Neural cell (in vitro differentiated cells): ENCODE measurements around the gene CDKL5. TPM values are rescaled to one million over a fixed set of nuclear protein-coding genes. Genes with fewer than 3 reads are reported as not detected.

ENCODE experiments used
- H2AFZ ChIP-seq: fragments of 200-600, 300-800 bp; sonication (generic), shearing (Covaris generic); 2 replicates; pipeline ENCODE4 v1.6.0; 2014; ENCODE audit warnings: low read depth, mild to moderate bottlenecking, antibody characterized with exemption, low read length, moderate library complexity
- H3F3A ChIP-seq: fragments of 200-600 bp; shearing (Covaris generic); 2 replicates; pipeline ENCODE4 v1.6.1; 2016; ENCODE audit warnings: mild to moderate bottlenecking, moderate library complexity, mixed read lengths, antibody characterized with exemption, low read length; ENCODE audit not compliant: insufficient read depth, poor library complexity, severe bottlenecking
- H3K27ac ChIP-seq: fragments of 200-600, 300-800 bp; sonication (generic), shearing (Covaris generic); 2 replicates; pipeline ENCODE4 v1.5.1; 2014; ENCODE audit warnings: mild to moderate bottlenecking, low read length, moderate library complexity
- H3K27me3 ChIP-seq: fragments of 300-800, 200-600 bp; sonication (generic), shearing (Covaris generic); 2 replicates; pipeline ENCODE4 v1.6.0; 2014; ENCODE audit warnings: mild to moderate bottlenecking, low read depth, low read length, moderate library complexity; ENCODE audit not compliant: insufficient read depth
- H3K36me3 ChIP-seq: fragments of 300-800, 200-600 bp; sonication (generic), shearing (Covaris generic); 2 replicates; pipeline ENCODE4 v1.5.1; 2014; ENCODE audit warnings: mild to moderate bottlenecking, antibody characterized with exemption, low read length, moderate library complexity; ENCODE audit not compliant: insufficient read depth
- H3K4me2 ChIP-seq: fragments of 300-800, 200-600 bp; sonication (generic), shearing (Covaris generic); 2 replicates; pipeline ENCODE4 v1.6.0; 2014; ENCODE audit warnings: mild to moderate bottlenecking, low read length
- H3K4me3 ChIP-seq: fragments of 300-800, 200-600 bp; sonication (generic), shearing (Covaris generic); 2 replicates; pipeline ENCODE4 v1.5.1; 2014; ENCODE audit warnings: mild to moderate bottlenecking, low read length, moderate library complexity
- H3K79me2 ChIP-seq: fragments of 200-600 bp; shearing (Covaris generic); replicated peaks from 2 replicates; pipeline ENCODE4 v1.6.0; 2014; ENCODE audit warnings: mild to moderate bottlenecking, low read length, moderate library complexity; ENCODE audit not compliant: insufficient read depth
- H3K9ac ChIP-seq: fragments of 300-800, 200-600 bp; sonication (generic), shearing (Covaris generic); 2 replicates; pipeline ENCODE4 v1.6.1; 2016; ENCODE audit warnings: mild to moderate bottlenecking, low read length, mixed read lengths
- H3K9me2 ChIP-seq: fragments of 200-600 bp; shearing (Covaris generic); 2 replicates; pipeline ENCODE4 v1.6.1; 2016; ENCODE audit warnings: mild to moderate bottlenecking, low read length, mixed read lengths; ENCODE audit not compliant: insufficient read depth
- H3K9me3 ChIP-seq: fragments of 200-600, 300-800 bp; sonication (generic), shearing (Covaris generic); 2 replicates; pipeline ENCODE4 v1.6.1; 2016; ENCODE audit warnings: mild to moderate bottlenecking, mixed run types, low read length, moderate library complexity, mixed read lengths
- H4K20me1 ChIP-seq: fragments of 200-600 bp; shearing (Covaris generic); 2 replicates; pipeline ENCODE4 v1.6.1; 2016; ENCODE audit warnings: mild to moderate bottlenecking, mixed run types; ENCODE audit not compliant: insufficient read depth
- CTCF ChIP-seq: fragments of 450-650 bp; IDR thresholded peaks from 2 replicates; pipeline ENCODE4 v1.5.1; 2014; ENCODE audit warnings: antibody characterized with exemption, mild to moderate bottlenecking, moderate library complexity; ENCODE audit not compliant: poor library complexity, severe bottlenecking
- EP300 ChIP-seq: fragments of 450-650 bp; conservative IDR thresholded peaks from 2 replicates; pipeline ENCODE4 v1.6.1; 2014; ENCODE audit warnings: antibody characterized with exemption, mild to moderate bottlenecking, moderate library complexity; ENCODE audit not compliant: poor library complexity, severe bottlenecking
- EZH2 ChIP-seq: fragments of 200-600, 300-800 bp; shearing (Covaris generic), sonication (generic); IDR thresholded peaks from 2 replicates; pipeline ENCODE4 v1.6.1; 2014; ENCODE audit warnings: antibody characterized with exemption, low read length, borderline replicate concordance, mild to moderate bottlenecking; ENCODE audit not compliant: insufficient read depth, poor library complexity, severe bottlenecking
- MXI1 ChIP-seq: fragments of 450-650 bp; conservative IDR thresholded peaks from 2 replicates; pipeline ENCODE4 v1.6.1; 2014; ENCODE audit warnings: antibody characterized with exemption, mild to moderate bottlenecking; ENCODE audit not compliant: poor library complexity, severe bottlenecking
- POLR2AphosphoS5 ChIP-seq: IDR thresholded peaks from 2 replicates; pipeline ENCODE4 v1.6.1; 2012
- RAD21 ChIP-seq: fragments of 450-650 bp; conservative IDR thresholded peaks from 2 replicates; pipeline ENCODE4 v1.6.1; 2014; ENCODE audit warnings: antibody characterized with exemption, mild to moderate bottlenecking, moderate library complexity
- REST ChIP-seq: IDR thresholded peaks from 2 replicates; pipeline ENCODE4 v1.6.1; 2012; ENCODE audit warnings: borderline replicate concordance
- SMC3 ChIP-seq: fragments of 450-650 bp; conservative IDR thresholded peaks from 2 replicates; pipeline ENCODE4 v1.6.1; 2014; ENCODE audit warnings: antibody characterized with exemption, mild to moderate bottlenecking, moderate library complexity; ENCODE audit not compliant: poor library complexity
- TAF1 ChIP-seq: IDR thresholded peaks from 2 replicates; pipeline ENCODE4 v1.6.1; 2012; ENCODE audit warnings: low read depth
- polyA plus RNA-seq: library from polyadenylated mRNA; depleted of rRNA; stranded (reverse); fragments of >200 nt; gene quantifications from 2 replicates; pipeline ENCODE4 v1.2.3, GENCODE V29; 2014

Gene CDKL5
- polyA plus RNA-seq, 1 donor from 2014 or later: 5.3 TPM

- Histone ChIP-seq H3K9me2 (no peaks in the 10 kb centered on the region), H3K27me3 (no peaks in the 10 kb centered on the region), H2AFZ (no peak overlapping the region), H4K20me1 (no peaks in the 10 kb centered on the region), H3K4me3 (no peak overlapping the region), H3K9me3 (no peaks in the 10 kb centered on the region), H3K4me2 (no peak overlapping the region), H3K36me3 (no peaks in the 10 kb centered on the region), H3K9ac (no peak overlapping the region), H3F3A (no peaks in the 10 kb centered on the region), H3K79me2 (no peaks in the 10 kb centered on the region), H3K27ac (no peak overlapping the region)
- TF ChIP-seq CTCF: no peak
- TF ChIP-seq RAD21: no peak
- TF ChIP-seq SMC3: no peak
- no peak for TF ChIP-seq REST
- no peak for TF ChIP-seq POLR2AphosphoS5
- TF ChIP-seq EP300: no peak
Measured at GRCh38 chrX:18415386-18415785, 10.0 kb upstream of the CDKL5 start.

GRCh38 chrX:18422325-18422724, 3.1 kb upstream of the CDKL5 start:
- no peaks in the 10 kb centered on the region for H3K9me2 ChIP-seq
- H3K4me2 ChIP-seq: no peak overlapping the region
- H3K9me3 ChIP-seq: no peaks in the 10 kb centered on the region
- H3K9ac ChIP-seq: no peak overlapping the region
- H3K27me3 ChIP-seq: no peaks in the 10 kb centered on the region
- H3K79me2 ChIP-seq: peaks cover 2% of the 10 kb centered on the region
- TF ChIP-seq MXI1 (no peak), EP300 (no peak), EZH2 (no peak), SMC3 (no peak), TAF1 (no peak), REST (no peak), CTCF (no peak), RAD21 (no peak), POLR2AphosphoS5 (no peak)
- no peak overlapping the region for H3K4me3 ChIP-seq
- no peaks in the 10 kb centered on the region for H4K20me1 ChIP-seq
- no peaks in the 10 kb centered on the region for H3F3A ChIP-seq
- H3K36me3 ChIP-seq: no peaks in the 10 kb centered on the region
- H2AFZ ChIP-seq: no peak overlapping the region
- no peak overlapping the region for H3K27ac ChIP-seq
